ENCODE data around the gene HAO1.
"Not testable (repeated sequence)": the region's sequence is repeated elsewhere in the genome, so short reads cannot be mapped to it uniquely, and the experiment has no call there.

The HAO1 gene

GRCh38 chr20:7850775-7851490, 89.3 kb downstream of the HAO1 start:
- DNase-seq, result no peak

DNA sequence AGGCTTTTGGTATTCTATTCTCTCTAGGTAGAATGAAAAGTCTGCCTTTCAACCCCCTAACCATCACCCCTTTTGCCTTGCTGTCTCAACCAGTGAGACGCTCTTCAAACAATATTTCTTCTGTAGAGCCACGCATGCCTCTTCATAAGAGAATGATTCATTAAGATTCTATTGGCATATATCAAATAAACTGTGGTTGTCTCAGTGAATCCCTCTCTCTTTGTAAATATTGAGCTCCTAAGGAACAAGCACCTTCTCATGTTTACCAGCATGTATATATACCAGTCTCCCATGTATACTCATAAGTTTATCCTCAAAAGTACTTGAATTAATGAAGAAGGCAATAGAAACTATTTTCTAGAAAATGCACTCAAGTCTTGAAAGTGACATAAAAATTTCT, 90.6 kb downstream of the HAO1 start:
- DNase-seq, result no peak

DNA sequence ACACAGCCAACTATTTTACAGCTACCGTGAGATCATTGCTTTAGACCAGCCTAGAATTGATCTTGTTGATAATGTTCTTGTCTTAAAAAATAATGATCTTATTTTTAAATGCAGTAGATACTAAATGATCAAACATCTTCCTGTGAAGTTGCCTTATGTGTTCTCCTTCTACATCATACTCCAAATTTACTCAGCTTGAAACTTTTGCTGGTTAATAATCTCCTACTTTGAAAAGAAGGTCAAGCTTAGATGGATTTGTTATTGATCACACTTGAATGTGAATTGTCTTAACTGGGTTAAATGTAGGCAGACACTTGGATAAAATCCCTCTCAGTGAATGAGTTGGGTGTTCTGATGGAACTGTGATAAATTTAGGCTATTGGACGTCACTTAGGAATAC, 91.9 kb downstream of the HAO1 start:
- DNase-seq, result no peak

DNA sequence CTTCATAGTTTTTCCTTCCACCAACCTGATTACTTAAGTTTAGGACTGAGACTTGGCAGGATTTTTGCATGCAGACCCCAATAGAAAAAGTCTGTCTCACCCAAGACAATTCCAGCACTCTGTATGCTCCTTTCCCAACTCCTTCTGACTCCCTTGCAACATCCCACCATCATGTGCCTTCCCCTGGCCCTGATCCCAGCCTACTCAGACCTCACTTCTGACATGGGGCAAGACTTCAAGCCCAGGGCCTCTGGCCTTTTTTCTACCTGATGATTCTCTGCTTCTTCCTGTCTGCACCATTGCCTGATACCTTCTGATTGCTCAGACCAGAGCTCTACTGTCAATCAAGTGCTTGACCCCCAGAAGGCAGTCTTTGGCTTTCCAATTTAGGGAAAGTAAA, 96.6 kb downstream of the HAO1 start:
- DNase-seq, result no peak

DNA sequence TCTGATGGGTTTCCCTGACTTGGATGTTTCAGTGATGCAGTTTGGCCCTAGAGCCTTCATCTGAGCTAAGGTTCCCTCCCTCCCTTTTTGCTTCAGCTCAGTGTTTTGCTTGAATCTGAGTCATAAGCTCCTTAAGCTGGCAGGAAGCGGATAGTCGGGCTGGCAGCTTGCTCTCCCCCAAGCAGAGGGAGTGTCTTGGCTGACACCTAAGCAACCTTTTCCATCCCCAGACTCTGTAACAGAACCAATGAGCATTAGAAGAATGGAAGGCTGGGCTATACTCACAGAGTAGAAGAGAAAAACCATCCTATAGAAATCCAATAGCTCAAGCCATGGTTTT, 98.3 kb downstream of the HAO1 start:
- no peak for DNase-seq

GRCh38 chr20:7841291-7841970, 98.8 kb downstream of the HAO1 start:
- DNase-seq, result no peak

GRCh38 chr20:7836076-7836475, 104.2 kb downstream of the HAO1 start:
- no peak for DNase-seq

GRCh38 chr20:7834441-7834840, 105.8 kb downstream of the HAO1 start:
- not testable (repeated sequence) for DNase-seq

Measured in SHP77 (cell line).